H9 (cell line): ENCODE data around the gene HNRNPH2. TPM values are rescaled to one million over a fixed set of nuclear protein-coding genes. Genes with fewer than 3 reads are reported as not detected.

Source experiments
- DNase-seq: peaks from one replicate; pipeline ENCODE4 v3.0.0-alpha.2; 2017
- H2AFZ ChIP-seq: one replicate; pipeline ENCODE4 v1.6.1; 2013; ENCODE audit warnings: mild to moderate bottlenecking, low read length, control low read depth, moderate library complexity
- H2AK5ac ChIP-seq: 2 replicates; pipeline ENCODE4 v1.6.1; 2013; ENCODE audit warnings: low read length, control low read depth, mixed read lengths; ENCODE audit not compliant: insufficient read length
- H2BK120ac ChIP-seq: one replicate; pipeline ENCODE4 v1.6.1; 2013; ENCODE audit warnings: low read depth, mild to moderate bottlenecking, low read length, control low read depth, inconsistent platforms; ENCODE audit not compliant: poor library complexity, severe bottlenecking
- H2BK12ac ChIP-seq: 2 replicates; pipeline ENCODE4 v1.6.1; 2013; ENCODE audit warnings: low read length, control low read depth, mixed read lengths, low read depth; ENCODE audit not compliant: insufficient read length
- H2BK15ac ChIP-seq: 2 replicates; pipeline ENCODE4 v1.6.1; 2013; ENCODE audit warnings: low read depth, low read length, control low read depth
- H2BK20ac ChIP-seq: one replicate; pipeline ENCODE4 v1.6.1; 2013; ENCODE audit warnings: low read depth, mild to moderate bottlenecking, low read length, control low read depth, inconsistent platforms; ENCODE audit not compliant: poor library complexity, severe bottlenecking
- H2BK5ac ChIP-seq: 2 replicates; pipeline ENCODE4 v1.6.1; 2013; ENCODE audit warnings: low read length, control low read depth, mixed read lengths; ENCODE audit not compliant: insufficient read length
- H3K14ac ChIP-seq: 2 replicates; pipeline ENCODE4 v1.6.1; 2013; ENCODE audit warnings: low read length, control low read depth; ENCODE audit not compliant: insufficient read depth
- H3K18ac ChIP-seq: 2 replicates; pipeline ENCODE4 v1.6.1; 2013; ENCODE audit warnings: low read depth, mild to moderate bottlenecking, mixed read lengths, low read length, control low read depth; ENCODE audit not compliant: insufficient read length
- H3K23ac ChIP-seq: 2 replicates; pipeline ENCODE4 v1.6.1; 2013; ENCODE audit warnings: low read length, control low read depth, mixed read lengths, low read depth; ENCODE audit not compliant: insufficient read length
- H3K23me2 ChIP-seq: 2 replicates; pipeline ENCODE4 v1.6.1; 2013; ENCODE audit warnings: low read depth, mild to moderate bottlenecking, mixed read lengths, low read length, control low read depth; ENCODE audit not compliant: insufficient read length, poor library complexity, severe bottlenecking
- H3K27ac ChIP-seq: 2 replicates; pipeline ENCODE4 v1.5.1; 2013; ENCODE audit warnings: low read length, control low read depth, mixed read lengths, low read depth; ENCODE audit not compliant: insufficient read length
- H3K27me3 ChIP-seq: 2 replicates; pipeline ENCODE4 v1.6.1; 2013; ENCODE audit warnings: low read length, control low read depth, inconsistent platforms; ENCODE audit not compliant: insufficient read depth
- H3K4ac ChIP-seq: 2 replicates; pipeline ENCODE4 v1.6.1; 2013; ENCODE audit warnings: low read depth, mild to moderate bottlenecking, control low read depth, inconsistent platforms, low read length, moderate library complexity
- H3K4me1 ChIP-seq: 2 replicates; pipeline ENCODE4 v1.6.1; 2013; ENCODE audit warnings: low read length, control low read depth, inconsistent platforms; ENCODE audit not compliant: insufficient read depth
- H3K4me2 ChIP-seq: 2 replicates; pipeline ENCODE4 v1.6.1; 2013; ENCODE audit warnings: low read length, control low read depth, mixed read lengths; ENCODE audit not compliant: insufficient read length, insufficient read depth
- H3K56ac ChIP-seq: 2 replicates; pipeline ENCODE4 v1.6.1; 2013; ENCODE audit warnings: low read depth, mild to moderate bottlenecking, mixed read lengths, low read length, control low read depth; ENCODE audit not compliant: insufficient read length
- H3K79me1 ChIP-seq: 2 replicates; pipeline ENCODE4 v1.6.1; 2013; ENCODE audit warnings: low read depth, mild to moderate bottlenecking, moderate library complexity, low read length, control low read depth, inconsistent platforms; ENCODE audit not compliant: insufficient read depth, poor library complexity, severe bottlenecking
- H3K79me2 ChIP-seq: 2 replicates; pipeline ENCODE4 v1.6.1; 2013; ENCODE audit warnings: low read length, control low read depth, inconsistent platforms; ENCODE audit not compliant: insufficient read depth
- H3K9ac ChIP-seq: 2 replicates; pipeline ENCODE4 v1.6.1; 2013; ENCODE audit warnings: low read length, control low read depth, mixed read lengths; ENCODE audit not compliant: insufficient read length; ENCODE audit errors: extremely low read depth
- H3K9me3 ChIP-seq: one replicate; pipeline ENCODE4 v1.6.1; 2013; ENCODE audit warnings: low read depth, low read length, inconsistent platforms; ENCODE audit not compliant: control insufficient read depth
- H3T11ph ChIP-seq: one replicate; pipeline ENCODE4 v1.6.1; 2013; ENCODE audit warnings: mild to moderate bottlenecking, low read length, control low read depth, inconsistent platforms
- H4K20me1 ChIP-seq: one replicate; pipeline ENCODE4 v1.6.1; 2013; ENCODE audit not compliant: control insufficient read depth, insufficient read length, insufficient read depth
- H4K5ac ChIP-seq: 2 replicates; pipeline ENCODE4 v1.6.1; 2013; ENCODE audit warnings: low read depth, mild to moderate bottlenecking, mixed read lengths, low read length, control low read depth; ENCODE audit not compliant: insufficient read length
- H4K8ac ChIP-seq: replicated peaks from 2 replicates; pipeline ENCODE4 v1.6.1; 2013; ENCODE audit warnings: low read length, control low read depth, mixed read lengths, low read depth; ENCODE audit not compliant: insufficient read length
- H4K91ac ChIP-seq: 2 replicates; pipeline ENCODE4 v1.6.1; 2013; ENCODE audit warnings: low read depth, mild to moderate bottlenecking, moderate library complexity, mixed read lengths, low read length, control low read depth; ENCODE audit not compliant: insufficient read length
- H3K27ac Mint-ChIP-seq, 3 experiments: 2 replicates in 2 of 3; 3 replicates in 1 of 3; pipeline ENCODE4 v1.8.0; 2020 to 2021; ENCODE audit warnings: mixed read lengths in 3 of 3, mild to moderate bottlenecking in 1 of 3, moderate library complexity in 1 of 3
- H3K27me3 Mint-ChIP-seq: 2 replicates; pipeline ENCODE4 v1.8.0; 2021; ENCODE audit warnings: low read depth, mild to moderate bottlenecking, moderate library complexity, mixed read lengths
- H3K36me3 Mint-ChIP-seq, 3 experiments: 2 replicates in 2 of 3; 3 replicates in 1 of 3; pipeline ENCODE4 v1.8.0; 2020 to 2021; ENCODE audit warnings: low read depth in 3 of 3, mixed read lengths in 3 of 3; ENCODE audit not compliant: insufficient read depth in 1 of 3
- H3K4me1 Mint-ChIP-seq, 2 experiments: 2 replicates each; pipeline ENCODE4 v1.8.0; 2020; ENCODE audit warnings: mixed read lengths in 2 of 2
- H3K4me3 Mint-ChIP-seq, 2 experiments: 2 replicates in 1 of 2; 3 replicates in 1 of 2; pipeline ENCODE4 v1.8.0; 2020 to 2021; ENCODE audit warnings: mild to moderate bottlenecking in 2 of 2, mixed read lengths in 2 of 2, moderate library complexity in 1 of 2
- H3K9me3 Mint-ChIP-seq, 2 experiments: 2 replicates in 1 of 2; 3 replicates in 1 of 2; pipeline ENCODE4 v1.8.0; 2020; ENCODE audit warnings: mild to moderate bottlenecking in 2 of 2, mixed read lengths in 2 of 2, moderate library complexity in 1 of 2
- WGBS: extraction: QIAGEN DNeasy Blood & Tissue Kit; methylation state at CpG from one replicate; pipeline ENCODE4 v1.1.7; 2013; ENCODE audit warnings: missing lambda C conversion rate, low lambda C conversion rate, mixed read lengths; ENCODE audit not compliant: insufficient read length; ENCODE audit errors: extremely low coverage; 5-methylcytosine and 5-hydroxymethylcytosine counted together
- total RNA-seq: library from RNA; stranded (reverse); gene quantifications from 2 replicates; pipeline ENCODE4 v1.2.1, GENCODE V29; 2021
- TF ChIP-seq, protein P1 (sequence below): fragments of 200-600 bp; sonication (generic); conservative IDR thresholded peaks from 3 replicates; pipeline ENCODE4 v1.8.0; 2021; ENCODE audit warnings: antibody characterized with exemption, mild to moderate bottlenecking

HNRNPH2 gene
- total RNA-seq, 1 experiment from 2014 or later = 60.2 TPM

- H2BK120ac ChIP-seq = no peak overlapping the region
- no peak overlapping the region for H2BK20ac ChIP-seq
- H3K4ac ChIP-seq = no peak overlapping the region
- peak overlapping the region; percentile 20 for H3K27ac ChIP-seq
- H2BK12ac ChIP-seq = no peak overlapping the region
- no peak overlapping the region for H2BK5ac ChIP-seq
- H3K9me3 ChIP-seq = peaks cover 19% of the 10 kb centered on the region
- no peak overlapping the region for H3K56ac ChIP-seq
- H2AK5ac ChIP-seq = no peak overlapping the region
- Mint-ChIP-seq H3K27ac (peak overlapping the region; percentile 52 to 73 (median 64); a peak in 6 of 7 replicates), H3K4me3 (no peak overlapping the region), H3K4me1 (peaks cover 25 to 27% of the 10 kb centered on the region in 2 experiments), H3K36me3 (peaks cover 19 to 34% (median 28%) of the 10 kb centered on the region in 3 experiments), H3K27me3 (no peaks in the 10 kb centered on the region; the same call in none of the 2 replicates), H3K9me3 (peaks cover 74 to 78% of the 10 kb centered on the region in 2 experiments)
- H3K23ac ChIP-seq = no peak overlapping the region
- no peak overlapping the region for H4K91ac ChIP-seq
- H3K79me2 ChIP-seq = no peaks in the 10 kb centered on the region
- H3K4me2 ChIP-seq = no peak overlapping the region
- no peak overlapping the region for H3K14ac ChIP-seq
- WGBS = no CpG with 5 or more reads among the region's 12 CpGs
- no peak overlapping the region for H4K8ac ChIP-seq
- H2BK15ac ChIP-seq = no peak overlapping the region
- TF ChIP-seq, protein P1, sequence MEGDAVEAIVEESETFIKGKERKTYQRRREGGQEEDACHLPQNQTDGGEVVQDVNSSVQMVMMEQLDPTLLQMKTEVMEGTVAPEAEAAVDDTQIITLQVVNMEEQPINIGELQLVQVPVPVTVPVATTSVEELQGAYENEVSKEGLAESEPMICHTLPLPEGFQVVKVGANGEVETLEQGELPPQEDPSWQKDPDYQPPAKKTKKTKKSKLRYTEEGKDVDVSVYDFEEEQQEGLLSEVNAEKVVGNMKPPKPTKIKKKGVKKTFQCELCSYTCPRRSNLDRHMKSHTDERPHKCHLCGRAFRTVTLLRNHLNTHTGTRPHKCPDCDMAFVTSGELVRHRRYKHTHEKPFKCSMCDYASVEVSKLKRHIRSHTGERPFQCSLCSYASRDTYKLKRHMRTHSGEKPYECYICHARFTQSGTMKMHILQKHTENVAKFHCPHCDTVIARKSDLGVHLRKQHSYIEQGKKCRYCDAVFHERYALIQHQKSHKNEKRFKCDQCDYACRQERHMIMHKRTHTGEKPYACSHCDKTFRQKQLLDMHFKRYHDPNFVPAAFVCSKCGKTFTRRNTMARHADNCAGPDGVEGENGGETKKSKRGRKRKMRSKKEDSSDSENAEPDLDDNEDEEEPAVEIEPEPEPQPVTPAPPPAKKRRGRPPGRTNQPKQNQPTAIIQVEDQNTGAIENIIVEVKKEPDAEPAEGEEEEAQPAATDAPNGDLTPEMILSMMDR = peak; percentile 77
- H4K5ac ChIP-seq = no peak overlapping the region
- H3K9ac ChIP-seq = no peak overlapping the region
- H4K20me1 ChIP-seq = no peaks in the 10 kb centered on the region
- H3K23me2 ChIP-seq = no peaks in the 10 kb centered on the region
- no peak overlapping the region for H3T11ph ChIP-seq
- no peaks in the 10 kb centered on the region for H3K79me1 ChIP-seq
- H3K27me3 ChIP-seq = no peaks in the 10 kb centered on the region
- DNase-seq = peak; percentile 31
- no peak overlapping the region for H2AFZ ChIP-seq
- H3K18ac ChIP-seq = no peak overlapping the region
- H3K4me1 ChIP-seq = no peaks in the 10 kb centered on the region
These were observed 7.4 kb downstream of the HNRNPH2 start for GRCh38 chrX:101415180-101416145.
